Fibroblast of lung (primary cell): ENCODE data around the gene MGAT3. TPM values are rescaled to one million over a fixed set of nuclear protein-coding genes. Genes with fewer than 3 reads are reported as not detected.

Source experiments
- DNase-seq, 2 donors: peaks; one replicate each; pipeline versions ENCODE4 v3.0.0 to v3.0.0-alpha.2; 2010; ENCODE audit warnings: low read depth in 2 of 2
- H2AFZ ChIP-seq: 2 replicates; pipeline ENCODE4 v1.5.1; 2012; ENCODE audit warnings: low read length, control low read depth, inconsistent platforms
- H3K27ac ChIP-seq: 2 replicates; pipeline ENCODE4 v1.5.1; 2011; ENCODE audit warnings: low read length, control low read depth; ENCODE audit not compliant: insufficient read depth
- H3K27me3 ChIP-seq: 2 replicates; pipeline ENCODE4 v1.5.1; 2011; ENCODE audit warnings: mild to moderate bottlenecking, low read length; ENCODE audit not compliant: control insufficient read depth, insufficient read depth
- H3K36me3 ChIP-seq: 2 replicates; pipeline ENCODE4 v1.5.1; 2011; ENCODE audit warnings: low read length; ENCODE audit not compliant: control insufficient read depth, insufficient read depth
- H3K4me1 ChIP-seq: 2 replicates; pipeline ENCODE4 v1.5.1; 2011; ENCODE audit warnings: low read length; ENCODE audit not compliant: control insufficient read depth, insufficient read depth; ENCODE audit errors: extremely low read depth
- H3K4me2 ChIP-seq: 2 replicates; pipeline ENCODE4 v1.5.1; 2011; ENCODE audit warnings: low read length, control low read depth; ENCODE audit not compliant: insufficient read depth; ENCODE audit errors: extremely low read depth
- H3K4me3 ChIP-seq, 4 experiments: fragments of 200-600 bp in 1 of 4; sonication (generic) in 1 of 4; replicated peaks in 1 of 4; 2 replicates each; pipeline ENCODE4 v1.5.1; 2011 to 2016; ENCODE audit warnings: low read length in 4 of 4, low read depth in 3 of 4, mild to moderate bottlenecking in 3 of 4, control low read depth in 2 of 4, inconsistent platforms in 1 of 4, mixed read lengths in 1 of 4; ENCODE audit not compliant: insufficient read depth in 1 of 4; ENCODE audit errors: control extremely low read depth in 1 of 4
- H3K79me2 ChIP-seq: 2 replicates; pipeline ENCODE4 v1.5.1; 2012; ENCODE audit warnings: mild to moderate bottlenecking, low read length, inconsistent platforms; ENCODE audit not compliant: control insufficient read depth, insufficient read depth
- H3K9ac ChIP-seq: 2 replicates; pipeline ENCODE4 v1.5.1; 2011; ENCODE audit warnings: mild to moderate bottlenecking, low read length, control low read depth; ENCODE audit not compliant: insufficient read depth
- H3K9me3 ChIP-seq: 2 replicates; pipeline ENCODE4 v1.5.1; 2012; ENCODE audit warnings: low read depth, low read length; ENCODE audit not compliant: control insufficient read depth, insufficient read depth
- H4K20me1 ChIP-seq: 2 replicates; pipeline ENCODE4 v1.5.1; 2011; ENCODE audit warnings: low read length; ENCODE audit not compliant: control insufficient read depth, insufficient read depth; ENCODE audit errors: extremely low read depth
- EZH2 ChIP-seq: IDR thresholded peaks from 2 replicates; pipeline ENCODE4 v1.5.1; 2012; ENCODE audit warnings: low read length, control low read depth, mild to moderate bottlenecking; ENCODE audit errors: missing control alignments
- polyA plus RNA-seq, 2 donors: library from polyadenylated mRNA; depleted of rRNA in 1 of 2; stranded (reverse) in 1 of 2; unstranded in 1 of 2; fragments of >200 nt; gene quantifications; 2 replicates each; pipeline ENCODE4 v1.2.1, GENCODE V29; 2011 to 2012; ENCODE audit warnings: missing spikeins in 1 of 2
- total RNA-seq: library from RNA; depleted of rRNA; stranded (reverse); fragments of >200 nt; gene quantifications from 2 replicates; pipeline ENCODE4 v1.2.1, GENCODE V29; 2014
- TF ChIP-seq, protein P1 (sequence below), 2 donors: IDR thresholded peaks in 1 of 2; conservative IDR thresholded peaks in 1 of 2; 1 replicate in 1 of 2; 2 replicates in 1 of 2; pipeline ENCODE4 v1.5.1; 2011 to 2012; ENCODE audit warnings: low read length in 2 of 2, control low read depth in 1 of 2, inconsistent platforms in 1 of 2, low read depth in 1 of 2, mild to moderate bottlenecking in 1 of 2

Gene MGAT3
- total and polyA plus RNA-seq, 2 donors (not counting 1 experiment from before 2014, with no cell fraction given): 0.09 TPM; not detected in 1

DNA sequence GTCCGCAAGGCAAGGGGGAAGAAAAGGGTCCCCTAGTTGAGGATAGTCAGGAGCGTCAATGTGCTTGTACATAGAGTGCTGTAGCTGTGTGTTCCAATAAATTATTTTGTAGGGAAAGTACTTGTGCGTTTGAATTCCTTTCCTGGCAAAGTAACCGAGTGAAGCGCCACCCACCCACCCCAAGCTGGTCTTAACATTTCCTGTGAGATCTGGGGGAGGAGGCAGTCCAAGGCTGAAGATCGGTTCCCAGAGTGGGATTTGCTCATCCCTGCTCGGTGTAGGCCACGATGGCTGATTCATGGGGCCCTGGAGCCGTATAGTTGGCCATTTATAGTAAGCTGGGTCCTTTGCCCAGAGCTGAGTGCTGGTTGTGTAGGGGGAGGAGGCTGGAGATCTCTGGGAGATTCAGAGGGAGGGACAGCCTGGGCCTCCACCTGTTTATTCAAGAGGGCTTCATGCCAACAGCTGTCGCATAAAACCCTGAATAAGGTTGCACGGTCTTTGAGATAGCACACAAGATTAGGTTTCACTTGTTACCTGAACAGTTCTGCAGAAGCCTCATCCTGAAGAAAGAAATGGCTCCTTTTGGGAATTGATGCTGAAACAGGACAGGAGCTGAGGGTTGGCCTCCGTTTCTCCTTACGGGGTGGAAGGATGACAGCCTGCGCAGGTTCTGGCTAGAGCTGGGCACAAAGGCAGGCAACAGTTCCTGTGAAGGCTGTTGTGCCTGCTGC is 65.9 kb downstream of the MGAT3 start:
- Histone ChIP-seq H3K27me3 (no peaks in the 10 kb centered on the region), H3K9me3 (no peaks in the 10 kb centered on the region), H4K20me1 (peaks cover 3% of the 10 kb centered on the region), H2AFZ (no peak overlapping the region), H3K4me1 (peaks cover 7% of the 10 kb centered on the region), H3K4me2 (peak overlapping the region; percentile 92), H3K79me2 (peaks cover 42% of the 10 kb centered on the region), H3K9ac (peak overlapping the region; percentile 41), H3K36me3 (peaks cover 18% of the 10 kb centered on the region), H3K27ac (peak overlapping the region; percentile 98), H3K4me3 (peak overlapping the region; percentile 70 to 99 (median 90))
- DNase-seq: peak; percentile 67 to 71
- TF ChIP-seq EZH2: no peak
- TF ChIP-seq, protein P1, sequence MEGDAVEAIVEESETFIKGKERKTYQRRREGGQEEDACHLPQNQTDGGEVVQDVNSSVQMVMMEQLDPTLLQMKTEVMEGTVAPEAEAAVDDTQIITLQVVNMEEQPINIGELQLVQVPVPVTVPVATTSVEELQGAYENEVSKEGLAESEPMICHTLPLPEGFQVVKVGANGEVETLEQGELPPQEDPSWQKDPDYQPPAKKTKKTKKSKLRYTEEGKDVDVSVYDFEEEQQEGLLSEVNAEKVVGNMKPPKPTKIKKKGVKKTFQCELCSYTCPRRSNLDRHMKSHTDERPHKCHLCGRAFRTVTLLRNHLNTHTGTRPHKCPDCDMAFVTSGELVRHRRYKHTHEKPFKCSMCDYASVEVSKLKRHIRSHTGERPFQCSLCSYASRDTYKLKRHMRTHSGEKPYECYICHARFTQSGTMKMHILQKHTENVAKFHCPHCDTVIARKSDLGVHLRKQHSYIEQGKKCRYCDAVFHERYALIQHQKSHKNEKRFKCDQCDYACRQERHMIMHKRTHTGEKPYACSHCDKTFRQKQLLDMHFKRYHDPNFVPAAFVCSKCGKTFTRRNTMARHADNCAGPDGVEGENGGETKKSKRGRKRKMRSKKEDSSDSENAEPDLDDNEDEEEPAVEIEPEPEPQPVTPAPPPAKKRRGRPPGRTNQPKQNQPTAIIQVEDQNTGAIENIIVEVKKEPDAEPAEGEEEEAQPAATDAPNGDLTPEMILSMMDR (conservative IDR thresholded peaks at IDR 0.05 in 1 of 2, IDR thresholded peaks at IDR 0.05 in 1 of 2; ENCODE audit: low read depth in 1 of 2, low read length in 2 of 2): no peak

DNA sequence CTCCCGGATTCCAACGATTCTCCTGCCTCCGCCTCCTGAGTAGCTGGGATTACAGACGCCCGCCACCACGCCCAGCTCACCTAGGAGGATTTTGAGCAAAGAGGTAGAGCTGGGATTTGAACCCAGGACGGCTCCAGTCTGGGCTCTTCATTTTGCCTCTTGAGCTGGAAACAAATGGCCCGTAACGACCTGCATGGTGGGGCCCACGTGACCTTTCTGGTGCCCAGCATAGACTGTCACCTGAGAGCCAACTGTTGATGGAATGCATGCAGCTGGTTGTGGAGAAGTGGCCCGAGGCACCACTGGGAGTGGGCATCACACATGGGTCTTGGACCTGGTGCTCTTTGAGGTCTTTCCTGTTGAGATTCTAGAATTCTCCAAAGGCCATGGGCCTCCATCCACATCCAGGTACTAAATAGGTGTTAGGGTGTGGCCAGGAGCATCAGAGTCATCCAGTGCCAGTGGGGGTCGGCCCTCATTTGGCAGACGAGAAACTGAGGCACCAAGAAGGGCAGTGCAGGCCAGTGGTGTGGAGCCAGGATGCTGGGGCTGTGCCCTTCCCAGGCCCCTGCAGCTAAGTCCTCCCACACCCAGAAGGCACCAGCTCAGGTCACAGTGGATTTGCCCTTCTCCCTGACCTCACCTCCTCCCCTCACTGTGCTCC is 67.4 kb downstream of the MGAT3 start:
- Histone ChIP-seq H3K4me2 (peak overlapping the region; percentile 27), H3K79me2 (peaks cover 50% of the 10 kb centered on the region), H3K9me3 (no peaks in the 10 kb centered on the region), H3K36me3 (peaks cover 26% of the 10 kb centered on the region), H2AFZ (no peak overlapping the region), H3K27ac (no peak overlapping the region), H4K20me1 (peaks cover 3% of the 10 kb centered on the region), H3K4me1 (peaks cover 8% of the 10 kb centered on the region), H3K9ac (no peak overlapping the region), H3K27me3 (no peaks in the 10 kb centered on the region), H3K4me3 (peak overlapping the region in 1 of 4 experiments; percentile 7)
- no peak for DNase-seq
- TF ChIP-seq, protein P1 (conservative IDR thresholded peaks at IDR 0.05 in 1 of 2, IDR thresholded peaks at IDR 0.05 in 1 of 2; ENCODE audit: low read depth in 1 of 2, low read length in 2 of 2): no peak
- TF ChIP-seq EZH2: no peak

DNA sequence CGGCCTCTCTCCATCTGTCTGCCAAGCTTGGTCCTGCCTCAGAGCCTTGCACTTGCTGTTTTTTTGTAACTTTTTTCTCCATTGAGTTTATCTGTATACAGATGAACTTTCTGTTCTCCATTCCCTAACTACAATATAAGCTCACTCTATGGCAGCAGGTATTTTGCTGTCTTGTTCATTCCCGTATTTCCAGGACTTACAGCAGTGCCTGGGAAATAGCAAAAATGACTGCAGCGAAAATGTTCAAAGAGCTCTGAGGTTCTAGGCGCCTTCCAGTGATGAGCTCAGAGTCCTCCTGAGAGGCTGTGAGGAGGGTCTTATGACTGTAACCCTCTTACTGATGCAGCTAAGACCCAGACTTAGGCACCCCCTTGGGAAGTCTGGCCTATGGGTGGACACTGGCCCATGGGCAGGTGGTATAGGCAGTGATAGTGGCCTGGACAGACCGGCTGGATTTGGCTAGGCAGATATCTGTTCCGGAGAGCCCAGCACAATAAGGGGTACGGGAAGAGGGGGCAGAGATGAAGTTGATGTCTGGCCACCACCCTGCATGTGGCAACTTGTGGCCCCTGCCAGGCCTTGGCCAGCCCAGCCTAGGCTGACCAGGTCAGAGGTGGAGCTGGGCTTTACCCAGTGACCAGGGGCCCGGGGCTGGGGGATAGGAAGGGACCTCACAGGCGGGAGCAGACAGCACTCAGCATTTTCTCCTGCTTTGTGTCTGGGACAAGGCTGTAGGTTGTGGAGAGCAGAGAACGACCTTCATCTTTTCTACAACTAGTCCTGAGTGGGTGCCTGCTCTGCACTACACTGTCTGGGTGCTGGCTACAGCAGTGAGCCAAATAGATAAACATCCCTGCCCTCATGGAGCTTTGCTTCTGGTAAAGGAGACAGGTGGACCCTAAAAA is 68.2 kb downstream of the MGAT3 start:
- no peak overlapping the region for H2AFZ ChIP-seq
- no peak overlapping the region for H3K9ac ChIP-seq
- no peak overlapping the region for H3K4me2 ChIP-seq
- peaks cover 55% of the 10 kb centered on the region for H3K79me2 ChIP-seq
- no peaks in the 10 kb centered on the region for H3K9me3 ChIP-seq
- TF ChIP-seq, protein P1 (conservative IDR thresholded peaks at IDR 0.05 in 1 of 2, IDR thresholded peaks at IDR 0.05 in 1 of 2; ENCODE audit: low read depth in 1 of 2, low read length in 2 of 2): no peak
- TF ChIP-seq EZH2: no peak
- no peak for DNase-seq
- H3K4me1 ChIP-seq: peaks cover 12% of the 10 kb centered on the region
- no peak overlapping the region for H3K4me3 ChIP-seq
- no peaks in the 10 kb centered on the region for H3K27me3 ChIP-seq
- peaks cover 32% of the 10 kb centered on the region for H3K36me3 ChIP-seq
- H3K27ac ChIP-seq: no peak overlapping the region
- H4K20me1 ChIP-seq: peaks cover 3% of the 10 kb centered on the region
